NB4 (cell line): ENCODE data around the gene MYO1E.

Experiments
- POLR2A ChIP-seq: IDR thresholded peaks from 2 replicates; pipeline ENCODE4 v1.6.1; 2011; ENCODE audit warnings: mild to moderate bottlenecking; ENCODE audit not compliant: insufficient read length; ENCODE audit errors: extremely low read depth
- TF ChIP-seq, protein P1 (sequence below): IDR thresholded peaks from one replicate; pipeline ENCODE4 v1.5.1; 2012; ENCODE audit warnings: low read depth, low read length

DNA sequence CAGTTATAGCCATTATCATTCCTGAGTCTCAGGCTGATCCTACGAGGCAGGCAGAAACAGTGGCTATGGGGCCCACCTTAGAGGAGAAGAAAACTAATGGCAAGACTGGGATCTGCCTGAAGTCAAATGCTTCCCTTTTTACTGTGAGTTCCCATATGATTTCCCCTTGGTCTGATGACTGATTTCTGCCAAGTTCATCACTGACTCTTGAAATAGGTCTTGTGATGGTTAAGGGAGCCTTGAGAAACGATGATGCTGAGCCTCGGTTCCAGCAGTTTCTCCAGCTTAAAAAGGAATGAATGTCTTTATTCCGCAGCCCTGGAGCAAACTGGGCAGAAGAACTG, 195.4 kb downstream of the MYO1E start:
- TF ChIP-seq, protein P1, sequence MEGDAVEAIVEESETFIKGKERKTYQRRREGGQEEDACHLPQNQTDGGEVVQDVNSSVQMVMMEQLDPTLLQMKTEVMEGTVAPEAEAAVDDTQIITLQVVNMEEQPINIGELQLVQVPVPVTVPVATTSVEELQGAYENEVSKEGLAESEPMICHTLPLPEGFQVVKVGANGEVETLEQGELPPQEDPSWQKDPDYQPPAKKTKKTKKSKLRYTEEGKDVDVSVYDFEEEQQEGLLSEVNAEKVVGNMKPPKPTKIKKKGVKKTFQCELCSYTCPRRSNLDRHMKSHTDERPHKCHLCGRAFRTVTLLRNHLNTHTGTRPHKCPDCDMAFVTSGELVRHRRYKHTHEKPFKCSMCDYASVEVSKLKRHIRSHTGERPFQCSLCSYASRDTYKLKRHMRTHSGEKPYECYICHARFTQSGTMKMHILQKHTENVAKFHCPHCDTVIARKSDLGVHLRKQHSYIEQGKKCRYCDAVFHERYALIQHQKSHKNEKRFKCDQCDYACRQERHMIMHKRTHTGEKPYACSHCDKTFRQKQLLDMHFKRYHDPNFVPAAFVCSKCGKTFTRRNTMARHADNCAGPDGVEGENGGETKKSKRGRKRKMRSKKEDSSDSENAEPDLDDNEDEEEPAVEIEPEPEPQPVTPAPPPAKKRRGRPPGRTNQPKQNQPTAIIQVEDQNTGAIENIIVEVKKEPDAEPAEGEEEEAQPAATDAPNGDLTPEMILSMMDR, result no peak
- no peak for TF ChIP-seq POLR2A
